SK-N-SH (cell line): ENCODE results near the gene DNAH9. TPM values are rescaled to one million over a fixed set of nuclear protein-coding genes. Genes with fewer than 3 reads are reported as not detected.

Experiments
- CTCF ChIA-PET: fragments of 300-600, 350-600 bp; formaldehyde crosslinking; extraction: SDS; loops from one replicate; lab custom pipeline; 2021; lab: Yijun Ruan, JAX
- POLR2A ChIA-PET: fragments of 350-600 bp; sonication (Branson Sonifier 250); formaldehyde crosslinking; extraction: SDS; loops from one replicate; lab custom pipeline; 2020; ENCODE audit warnings: antibody characterized with exemption, inconsistent platforms; lab: Yijun Ruan, JAX
- DNase-seq: peaks from one replicate; pipeline ENCODE4 v3.0.0; 2012
- H2AFZ ChIP-seq: fragments of 200-600 bp; sonication (generic); 2 replicates; pipeline ENCODE4 v1.8.1; 2016; ENCODE audit warnings: antibody characterized with exemption, mild to moderate bottlenecking, low read depth
- H3F3A ChIP-seq: fragments of 200-600 bp; sonication (generic); replicated peaks from 2 replicates; pipeline ENCODE3; 2016; ENCODE audit warnings: antibody characterized with exemption, mild to moderate bottlenecking; ENCODE audit not compliant: insufficient read depth
- H3K27ac ChIP-seq, 2 experiments: fragments of 200-500 bp in 1 of 2; fragments of 200-600 bp in 1 of 2; sonication (Bioruptor generic) in 1 of 2; sonication (generic), shearing (Covaris generic) in 1 of 2; 2 replicates each; pipeline versions ENCODE4 v1.5.1 to v1.6.1; 2014 to 2016; ENCODE audit warnings: low read depth in 2 of 2, inconsistent platforms in 1 of 2, low read length in 1 of 2, mild to moderate bottlenecking in 1 of 2, mixed read lengths in 1 of 2
- H3K27me3 ChIP-seq: fragments of 200-600 bp; sonication (generic), shearing (Covaris generic); 2 replicates; pipeline ENCODE4 v1.6.1; 2016; ENCODE audit warnings: mixed run types; ENCODE audit not compliant: insufficient read depth
- H3K36me3 ChIP-seq, 2 experiments: fragments of 200-500 bp in 1 of 2; fragments of 200-600 bp in 1 of 2; sonication (Bioruptor generic) in 1 of 2; sonication (generic) in 1 of 2; replicated peaks in 1 of 2; 2 replicates each; pipeline versions ENCODE3 to v1.5.1; 2014 to 2016; ENCODE audit warnings: low read length in 1 of 2, mild to moderate bottlenecking in 1 of 2; ENCODE audit not compliant: insufficient read depth in 2 of 2, control insufficient read depth in 1 of 2
- H3K4me1 ChIP-seq, 2 experiments: fragments of 200-500 bp in 1 of 2; fragments of 200-600 bp in 1 of 2; sonication (Bioruptor generic) in 1 of 2; sonication (generic), shearing (Covaris generic) in 1 of 2; 2 replicates each; pipeline versions ENCODE4 v1.5.1 to v1.6.1; 2014 to 2016; ENCODE audit warnings: low read depth in 1 of 2, low read length in 1 of 2, mixed run types in 1 of 2; ENCODE audit not compliant: insufficient read depth in 2 of 2, control insufficient read depth in 1 of 2
- H3K4me2 ChIP-seq: fragments of 200-600 bp; sonication (generic), shearing (Covaris generic); 2 replicates; pipeline ENCODE4 v1.6.1; 2017; ENCODE audit warnings: mixed run types
- H3K4me3 ChIP-seq, 2 experiments: fragments of 200-500 bp in 1 of 2; fragments of 200-600 bp in 1 of 2; sonication (Bioruptor generic) in 1 of 2; sonication (generic), shearing (Covaris generic) in 1 of 2; 2 replicates each; pipeline versions ENCODE4 v1.5.1 to v1.8.1; 2014 to 2016; ENCODE audit warnings: low read depth in 2 of 2, inconsistent platforms in 1 of 2, low read length in 1 of 2, mild to moderate bottlenecking in 1 of 2, mixed read lengths in 1 of 2, moderate library complexity in 1 of 2
- H3K79me2 ChIP-seq: fragments of 200-600 bp; sonication (generic); 2 replicates; pipeline ENCODE4 v1.8.1; 2017; ENCODE audit warnings: mild to moderate bottlenecking; ENCODE audit not compliant: insufficient read depth
- H3K9ac ChIP-seq: fragments of 200-600 bp; sonication (generic); 2 replicates; pipeline ENCODE4 v1.6.1; 2017; ENCODE audit warnings: mixed run types
- H3K9me2 ChIP-seq: fragments of 200-600 bp; sonication (generic); 2 replicates; pipeline ENCODE4 v1.6.1; 2017; ENCODE audit warnings: mixed run types
- H3K9me3 ChIP-seq: fragments of 200-600 bp; sonication (generic); 2 replicates; pipeline ENCODE4 v1.6.1; 2017; ENCODE audit warnings: mixed run types, mild to moderate bottlenecking, moderate library complexity
- H4K20me1 ChIP-seq: fragments of 200-600 bp; sonication (generic); 2 replicates; pipeline ENCODE4 v1.6.1; 2017; ENCODE audit warnings: mild to moderate bottlenecking, mixed run types; ENCODE audit not compliant: insufficient read depth
- EP300 ChIP-seq, 2 experiments: IDR thresholded peaks; 2 replicates each; pipeline versions ENCODE4 v1.4.0 to v1.6.1; 2012; ENCODE audit warnings: borderline replicate concordance in 1 of 2, low read depth in 1 of 2, low read length in 1 of 2
- EZH2phosphoT487 ChIP-seq: fragments of 200-600 bp; sonication (generic); IDR thresholded peaks from 2 replicates; pipeline ENCODE4 v1.6.1; 2017; ENCODE audit warnings: low read depth, mixed run types, mild to moderate bottlenecking, antibody characterized with exemption, moderate library complexity, borderline replicate concordance
- FOXM1 ChIP-seq: IDR thresholded peaks from 2 replicates; pipeline ENCODE4 v1.4.0; 2012; ENCODE audit warnings: low read depth, mild to moderate bottlenecking
- MAX ChIP-seq: IDR thresholded peaks from 2 replicates; pipeline ENCODE4 v1.4.0; 2012; ENCODE audit warnings: low read depth
- MXI1 ChIP-seq: IDR thresholded peaks from 2 replicates; pipeline ENCODE4 v1.6.1; 2012; ENCODE audit warnings: mild to moderate bottlenecking, low read depth, low read length, improper control_type of control experiment
- NFIC ChIP-seq: IDR thresholded peaks from 2 replicates; pipeline ENCODE4 v1.4.0; 2012; ENCODE audit warnings: borderline replicate concordance
- RAD21 ChIP-seq: IDR thresholded peaks from 2 replicates; pipeline ENCODE4 v1.6.1; 2012; ENCODE audit warnings: mild to moderate bottlenecking, low read length
- RFX5 ChIP-seq: IDR thresholded peaks from 2 replicates; pipeline ENCODE4 v1.6.1; 2012; ENCODE audit warnings: mild to moderate bottlenecking, improper control_type of control experiment, low read length
- RXRA ChIP-seq: IDR thresholded peaks from 2 replicates; pipeline ENCODE4 v1.4.0; 2012; ENCODE audit warnings: low read depth, mild to moderate bottlenecking, borderline replicate concordance
- TCF12 ChIP-seq: IDR thresholded peaks from 2 replicates; pipeline ENCODE4 v1.4.0; 2012
- TEAD4 ChIP-seq: IDR thresholded peaks from 2 replicates; pipeline ENCODE4 v1.4.0; 2012; ENCODE audit warnings: mild to moderate bottlenecking, borderline replicate concordance; ENCODE audit not compliant: insufficient read depth
- WGBS: methylation state at CpG from one replicate; pipeline ENCODE4 v1.1.6; 2017; ENCODE audit warnings: low lambda C conversion rate; 5-methylcytosine and 5-hydroxymethylcytosine counted together
- polyA plus RNA-seq, 3 experiments: library from polyadenylated mRNA; depleted of rRNA; stranded (reverse); fragments of >200 nt; gene quantifications; 2 replicates each; pipeline ENCODE4 v1.2.3, GENCODE V29; 2012
- TF ChIP-seq, protein P1 (sequence below): fragments of 150-350 bp; IDR thresholded peaks from 2 replicates; pipeline ENCODE4 v1.6.1; 2016; ENCODE audit warnings: mild to moderate bottlenecking, low read depth, low read length

The DNAH9 gene
- 0.05 TPM in 1 of 2 replicates, not detected in the other for polyA plus RNA-seq (2012; rRNA removed)
- 0.05 and 0.09 TPM in 2 replicates for polyA plus RNA-seq (2012; cell fraction: cytosol; rRNA removed)
- 0.05 and 0.42 TPM in 2 replicates for polyA plus RNA-seq (2012; cell fraction: nucleus; rRNA removed)

- H3K4me2 ChIP-seq: no peak within 1 kb of the TSS
- no peaks in the 10 kb centered on the region for H3F3A ChIP-seq
- H3K27ac ChIP-seq: peak within 1 kb of the TSS in 1 of 2 experiments; percentile 78; a peak in 2 of 4 replicates
- H2AFZ ChIP-seq: no peak within 1 kb of the TSS
- ChIA-PET CTCF (interaction anchor here (1.1 to 2.4 kb wide), 3 partner anchors 13 to 46 kb away, joined by 3 to 13 read pairs (median 4); no protein-coding TSS in a partner anchor), POLR2A (interaction anchor here (0.7 to 1.5 kb wide), 3 partner anchors 8 to 46 kb away, joined by 3 to 12 read pairs (median 4); no protein-coding TSS in a partner anchor)
- no peaks in the 10 kb centered on the region for H3K27me3 ChIP-seq
- no peaks in the 10 kb centered on the region for H4K20me1 ChIP-seq
- peak; percentile 92 for DNase-seq
- 8% methylated on average over 51 of the region's 84 CpGs for WGBS
- no peaks in the 10 kb centered on the region for H3K9me2 ChIP-seq
- no peak for TF ChIP-seq RXRA
- no peak for TF ChIP-seq RAD21
- TF ChIP-seq NFIC: no peak
- TF ChIP-seq EP300 (IDR thresholded peaks at IDR 0.05; ENCODE audit: borderline replicate concordance in 1 of 2, low read depth in 1 of 2, low read length in 1 of 2): no peak
- peak; percentile 67; the same call in 1 of the 2 replicates for TF ChIP-seq RFX5
- no peak for TF ChIP-seq FOXM1
- TF ChIP-seq, protein P1, sequence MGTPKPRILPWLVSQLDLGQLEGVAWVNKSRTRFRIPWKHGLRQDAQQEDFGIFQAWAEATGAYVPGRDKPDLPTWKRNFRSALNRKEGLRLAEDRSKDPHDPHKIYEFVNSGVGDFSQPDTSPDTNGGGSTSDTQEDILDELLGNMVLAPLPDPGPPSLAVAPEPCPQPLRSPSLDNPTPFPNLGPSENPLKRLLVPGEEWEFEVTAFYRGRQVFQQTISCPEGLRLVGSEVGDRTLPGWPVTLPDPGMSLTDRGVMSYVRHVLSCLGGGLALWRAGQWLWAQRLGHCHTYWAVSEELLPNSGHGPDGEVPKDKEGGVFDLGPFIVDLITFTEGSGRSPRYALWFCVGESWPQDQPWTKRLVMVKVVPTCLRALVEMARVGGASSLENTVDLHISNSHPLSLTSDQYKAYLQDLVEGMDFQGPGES: no peak
- TF ChIP-seq TEAD4: no peak
- TF ChIP-seq MXI1: peak; percentile 94
- no peak for TF ChIP-seq TCF12
- no peak within 1 kb of the TSS for H3K9ac ChIP-seq
- no peaks in the 10 kb centered on the region for H3K9me3 ChIP-seq
- peaks cover 0 to 9% of the 10 kb centered on the region in 2 experiments; a peak in 2 of 4 replicates for H3K4me1 ChIP-seq
- peak within 1 kb of the TSS in 1 of 2 experiments; percentile 55; a peak in 2 of 4 replicates for H3K4me3 ChIP-seq
- H3K79me2 ChIP-seq: no peaks in the 10 kb centered on the region
- no peaks in the 10 kb centered on the region for H3K36me3 ChIP-seq
These were observed at the start of gene DNAH9 for GRCh38 chr17:11598274-11599221. Gene DNAH9, plus strand, starts transcription at chr17:11598470. Its CDS starts 29 bp downstream, at chr17:11598499.

DNA sequence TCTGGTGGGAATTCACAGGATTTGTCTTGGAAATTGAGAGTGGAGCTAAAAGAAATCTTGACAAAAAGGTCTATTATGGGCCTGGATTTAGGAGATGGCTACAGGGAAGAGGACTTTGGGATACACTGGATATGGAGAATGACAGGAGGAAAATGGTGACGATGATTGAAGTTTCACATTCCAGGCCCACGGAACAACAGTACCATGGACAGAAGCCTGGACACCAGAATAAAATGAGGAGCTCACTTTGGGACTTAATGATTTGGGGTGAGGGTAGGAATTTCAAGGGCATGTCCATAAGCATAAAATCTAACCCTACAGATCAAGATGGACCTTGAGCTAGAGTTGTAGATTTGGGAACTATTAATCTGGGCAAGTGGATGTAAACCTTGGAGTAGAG, 47.8 kb upstream of the DNAH9 start:
- POLR2A ChIA-PET: no interaction called here
- Histone ChIP-seq H3K9ac (no peak overlapping the region), H2AFZ (no peak overlapping the region), H3K4me3 (no peak overlapping the region), H3K27me3 (no peaks in the 10 kb centered on the region), H3F3A (no peaks in the 10 kb centered on the region), H3K36me3 (no peaks in the 10 kb centered on the region), H4K20me1 (no peaks in the 10 kb centered on the region), H3K9me3 (no peaks in the 10 kb centered on the region), H3K9me2 (peaks cover 5% of the 10 kb centered on the region; the same call in 1 of the 2 replicates), H3K4me2 (no peak overlapping the region), H3K79me2 (no peaks in the 10 kb centered on the region), H3K27ac (no peak overlapping the region), H3K4me1 (no peaks in the 10 kb centered on the region; a peak in 1 of 4 replicates)
- CTCF ChIA-PET: interaction anchor here (1.1 to 1.7 kb wide), 3 partner anchors 9 to 94 kb away, joined by 3 to 4 read pairs (median 4); no protein-coding TSS in a partner anchor
- TF ChIP-seq EZH2phosphoT487 (no peak), EP300 (IDR thresholded peaks at IDR 0.05; ENCODE audit: borderline replicate concordance in 1 of 2, low read depth in 1 of 2, low read length in 1 of 2) (no peak), TEAD4 (no peak), MAX (no peak), NFIC (no peak), TCF12 (no peak), RFX5 (no peak)
- 25% methylated on average over 2 of the region's 2 CpGs for WGBS
- DNase-seq: no peak
